Fibroblast of lung (primary cell): ENCODE data around the gene ACVR2B. TPM values are rescaled to one million over a fixed set of nuclear protein-coding genes. Genes with fewer than 3 reads are reported as not detected.

ENCODE experiments used
- DNase-seq, 2 donors: peaks; one replicate each; pipeline versions ENCODE4 v3.0.0 to v3.0.0-alpha.2; 2010; ENCODE audit warnings: low read depth in 2 of 2
- H2AFZ ChIP-seq: 2 replicates; pipeline ENCODE4 v1.5.1; 2012; ENCODE audit warnings: low read length, control low read depth, inconsistent platforms
- H3K27ac ChIP-seq: 2 replicates; pipeline ENCODE4 v1.5.1; 2011; ENCODE audit warnings: low read length, control low read depth; ENCODE audit not compliant: insufficient read depth
- H3K27me3 ChIP-seq: 2 replicates; pipeline ENCODE4 v1.5.1; 2011; ENCODE audit warnings: mild to moderate bottlenecking, low read length; ENCODE audit not compliant: control insufficient read depth, insufficient read depth
- H3K36me3 ChIP-seq: 2 replicates; pipeline ENCODE4 v1.5.1; 2011; ENCODE audit warnings: low read length; ENCODE audit not compliant: control insufficient read depth, insufficient read depth
- H3K4me1 ChIP-seq: 2 replicates; pipeline ENCODE4 v1.5.1; 2011; ENCODE audit warnings: low read length; ENCODE audit not compliant: control insufficient read depth, insufficient read depth; ENCODE audit errors: extremely low read depth
- H3K4me2 ChIP-seq: 2 replicates; pipeline ENCODE4 v1.5.1; 2011; ENCODE audit warnings: low read length, control low read depth; ENCODE audit not compliant: insufficient read depth; ENCODE audit errors: extremely low read depth
- H3K4me3 ChIP-seq, 4 experiments: fragments of 200-600 bp in 1 of 4; sonication (generic) in 1 of 4; replicated peaks in 1 of 4; 2 replicates each; pipeline ENCODE4 v1.5.1; 2011 to 2016; ENCODE audit warnings: low read length in 4 of 4, low read depth in 3 of 4, mild to moderate bottlenecking in 3 of 4, control low read depth in 2 of 4, inconsistent platforms in 1 of 4, mixed read lengths in 1 of 4; ENCODE audit not compliant: insufficient read depth in 1 of 4; ENCODE audit errors: control extremely low read depth in 1 of 4
- H3K79me2 ChIP-seq: 2 replicates; pipeline ENCODE4 v1.5.1; 2012; ENCODE audit warnings: mild to moderate bottlenecking, low read length, inconsistent platforms; ENCODE audit not compliant: control insufficient read depth, insufficient read depth
- H3K9ac ChIP-seq: 2 replicates; pipeline ENCODE4 v1.5.1; 2011; ENCODE audit warnings: mild to moderate bottlenecking, low read length, control low read depth; ENCODE audit not compliant: insufficient read depth
- H3K9me3 ChIP-seq: 2 replicates; pipeline ENCODE4 v1.5.1; 2012; ENCODE audit warnings: low read depth, low read length; ENCODE audit not compliant: control insufficient read depth, insufficient read depth
- H4K20me1 ChIP-seq: 2 replicates; pipeline ENCODE4 v1.5.1; 2011; ENCODE audit warnings: low read length; ENCODE audit not compliant: control insufficient read depth, insufficient read depth; ENCODE audit errors: extremely low read depth
- CTCF ChIP-seq, 2 donors: IDR thresholded peaks in 1 of 2; conservative IDR thresholded peaks in 1 of 2; 1 replicate in 1 of 2; 2 replicates in 1 of 2; pipeline ENCODE4 v1.5.1; 2011 to 2012; ENCODE audit warnings: low read length in 2 of 2, control low read depth in 1 of 2, inconsistent platforms in 1 of 2, low read depth in 1 of 2, mild to moderate bottlenecking in 1 of 2
- EZH2 ChIP-seq: IDR thresholded peaks from 2 replicates; pipeline ENCODE4 v1.5.1; 2012; ENCODE audit warnings: low read length, control low read depth, mild to moderate bottlenecking; ENCODE audit errors: missing control alignments
- polyA plus RNA-seq, 2 donors: library from polyadenylated mRNA; depleted of rRNA in 1 of 2; stranded (reverse) in 1 of 2; unstranded in 1 of 2; fragments of >200 nt; gene quantifications; 2 replicates each; pipeline ENCODE4 v1.2.1, GENCODE V29; 2011 to 2012; ENCODE audit warnings: missing spikeins in 1 of 2
- total RNA-seq: library from RNA; depleted of rRNA; stranded (reverse); fragments of >200 nt; gene quantifications from 2 replicates; pipeline ENCODE4 v1.2.1, GENCODE V29; 2014

Gene ACVR2B
- total and polyA plus RNA-seq, 2 donors (not counting 1 experiment from before 2014, with no cell fraction given), result 0.60 to 2.6 TPM

DNA sequence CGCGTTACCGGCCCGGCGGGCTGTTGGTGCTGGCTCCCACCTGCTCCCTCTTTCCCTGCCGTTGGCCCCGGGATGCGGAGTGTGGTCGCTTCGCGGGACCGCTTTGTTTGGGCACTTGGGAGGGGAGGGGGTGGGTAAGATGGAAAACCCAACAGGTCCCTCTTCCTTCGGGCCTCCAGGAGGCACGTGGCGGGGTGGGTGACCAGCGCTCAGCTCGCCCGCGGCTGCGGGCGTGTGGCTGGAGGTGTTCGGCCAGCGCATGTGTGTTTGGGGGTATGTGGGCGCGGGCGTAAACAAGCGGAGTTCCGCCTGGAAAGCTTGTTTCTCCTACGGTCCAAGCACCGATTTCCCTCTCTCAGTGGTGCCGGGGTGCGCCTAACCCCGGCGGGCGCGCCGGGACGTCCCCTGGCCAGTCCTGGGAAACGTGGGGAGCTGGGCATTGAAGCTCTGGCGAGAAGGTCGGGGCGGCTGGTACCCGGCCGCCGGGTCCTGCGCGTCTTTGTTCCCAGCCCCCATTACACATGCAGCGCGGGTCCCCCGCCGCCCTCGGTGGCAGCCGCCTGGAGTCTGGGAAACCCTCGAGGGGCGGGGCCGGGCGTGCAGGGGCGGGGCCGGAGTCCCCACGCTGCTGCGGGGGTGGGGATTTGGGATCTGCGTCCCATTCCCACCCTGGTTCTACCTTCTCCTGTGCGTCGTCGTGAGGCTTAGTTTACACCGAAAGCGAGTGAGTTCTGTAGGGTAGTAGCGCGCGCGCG, 1.4 kb downstream of the ACVR2B start:
- Histone ChIP-seq H3K27me3 (no peaks in the 10 kb centered on the region), H3K4me1 (peaks cover 4% of the 10 kb centered on the region), H3K36me3 (no peaks in the 10 kb centered on the region), H2AFZ (peak overlapping the region; percentile 61), H3K27ac (no peak overlapping the region), H3K4me2 (peak overlapping the region; percentile 86), H3K9ac (peak overlapping the region; percentile 65), H3K4me3 (peak overlapping the region; percentile 37 to 71 (median 64)), H3K9me3 (no peaks in the 10 kb centered on the region), H3K79me2 (no peaks in the 10 kb centered on the region), H4K20me1 (no peaks in the 10 kb centered on the region)
- no peak for TF ChIP-seq EZH2
- TF ChIP-seq CTCF (conservative IDR thresholded peaks at IDR 0.05 in 1 of 2, IDR thresholded peaks at IDR 0.05 in 1 of 2; ENCODE audit: low read depth in 1 of 2, low read length in 2 of 2), result no peak
- DNase-seq, result peak; percentile 30 to 39

DNA sequence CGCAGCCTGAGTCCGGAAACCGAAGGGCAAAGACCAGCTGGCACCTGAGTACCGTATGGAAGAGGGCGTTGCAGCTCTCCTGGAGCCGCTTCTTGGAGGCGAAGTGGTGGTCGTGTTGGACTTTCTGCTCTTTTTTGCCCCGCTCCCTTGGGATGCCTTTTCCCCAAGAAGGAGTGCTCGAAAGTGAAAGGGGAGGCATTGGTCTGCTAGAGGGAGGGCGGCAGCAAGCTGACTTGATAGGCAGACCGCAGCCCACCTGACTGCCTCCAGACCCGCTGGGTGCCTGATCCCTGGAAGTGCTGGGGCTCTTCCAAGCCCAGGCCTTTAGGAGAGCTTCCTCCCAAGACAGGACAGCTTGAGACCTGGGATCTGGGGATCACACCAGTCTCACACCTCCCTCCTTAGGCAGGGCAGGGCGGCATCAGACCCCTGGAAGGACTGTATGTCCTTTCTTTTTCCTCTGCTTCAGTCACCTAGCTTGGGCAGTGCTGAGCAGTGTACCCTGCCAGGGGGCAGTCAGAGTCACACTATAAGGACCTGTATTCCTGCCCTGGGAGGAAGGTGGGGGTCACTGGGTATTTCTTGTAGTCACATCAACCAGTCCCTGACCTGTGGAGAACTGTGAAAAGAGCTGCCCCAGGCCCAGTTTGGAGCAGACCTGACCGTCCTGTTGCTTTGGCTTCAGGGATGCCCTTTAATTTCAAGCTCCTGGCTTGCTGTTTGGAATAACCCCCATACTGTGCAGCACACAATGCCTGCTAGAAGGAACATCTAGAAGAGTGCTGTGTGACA, 2.1 kb downstream of the ACVR2B start:
- no peak overlapping the region for H3K9ac ChIP-seq
- H3K27me3 ChIP-seq, result no peaks in the 10 kb centered on the region
- peak; percentile 19 to 41 for DNase-seq
- H3K79me2 ChIP-seq, result no peaks in the 10 kb centered on the region
- H3K36me3 ChIP-seq, result no peaks in the 10 kb centered on the region
- peaks cover 4% of the 10 kb centered on the region for H3K4me1 ChIP-seq
- H3K4me3 ChIP-seq, result peak overlapping the region; percentile 37 to 71 (median 64)
- H2AFZ ChIP-seq, result peak overlapping the region; percentile 52
- TF ChIP-seq CTCF (conservative IDR thresholded peaks at IDR 0.05 in 1 of 2, IDR thresholded peaks at IDR 0.05 in 1 of 2; ENCODE audit: low read depth in 1 of 2, low read length in 2 of 2) (no peak), EZH2 (no peak)
- H4K20me1 ChIP-seq, result no peaks in the 10 kb centered on the region
- H3K27ac ChIP-seq, result no peak overlapping the region
- H3K9me3 ChIP-seq, result no peaks in the 10 kb centered on the region
- H3K4me2 ChIP-seq, result peak overlapping the region; percentile 64
